GM21825 (cell line): ENCODE measurements around the gene SPRR1A.

ENCODE experiments used
- ATAC-seq: cut with Tn5 transposase; IDR thresholded peaks from one replicate; pipeline ENCODE4 v1.9.1; 2021; ENCODE audit warnings: mild to moderate bottlenecking, moderate library complexity; ENCODE audit not compliant: unreplicated experiment

Gene SPRR1A, protein sequence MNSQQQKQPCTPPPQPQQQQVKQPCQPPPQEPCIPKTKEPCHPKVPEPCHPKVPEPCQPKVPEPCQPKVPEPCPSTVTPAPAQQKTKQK

DNA sequence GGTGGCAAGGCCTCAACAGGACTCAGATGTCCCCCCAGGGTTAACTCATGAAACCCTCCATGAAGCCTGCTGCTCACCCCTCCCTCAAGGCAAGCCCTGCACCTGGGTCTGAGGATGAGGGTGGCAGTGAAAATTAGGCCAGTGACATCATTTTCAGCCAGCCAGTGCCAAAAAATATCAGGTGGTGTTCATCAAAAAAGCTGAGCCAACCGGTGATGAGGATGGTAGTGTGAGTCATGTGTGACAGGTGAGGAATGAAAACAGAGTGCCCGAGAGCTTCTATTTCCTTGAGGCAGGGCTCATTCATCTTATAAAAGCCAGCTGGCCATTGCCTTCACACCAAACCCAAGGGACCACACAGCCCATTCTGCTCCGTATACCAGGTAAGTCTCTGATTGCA lies at the start of gene SPRR1A:
TSS of gene SPRR1A (plus strand) at position 339 of the 400 bp plus-strand sequence. CDS start 1,150 bp downstream, outside the sequence.
- ATAC-seq, result no peak

DNA sequence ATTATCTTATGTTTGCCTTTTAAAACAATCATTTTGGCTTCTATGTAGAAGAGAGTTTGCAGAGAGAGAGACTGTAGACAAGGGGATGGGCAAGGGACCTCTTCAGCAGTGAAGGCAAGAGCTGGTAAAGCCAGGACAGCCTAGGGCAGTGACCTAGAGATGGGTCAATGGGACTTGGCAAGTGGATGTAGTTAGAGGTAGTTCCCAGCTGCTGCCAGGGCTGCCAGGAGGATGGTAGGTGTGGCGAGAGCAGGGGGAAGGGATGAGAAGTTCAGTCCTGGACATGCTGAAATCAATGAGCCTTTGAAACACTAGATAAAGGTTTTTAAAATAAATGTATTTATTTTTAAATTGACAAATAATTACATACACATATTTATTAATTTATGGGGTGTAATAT lies 43.3 kb upstream of the SPRR1A start:
- no peak for ATAC-seq

DNA sequence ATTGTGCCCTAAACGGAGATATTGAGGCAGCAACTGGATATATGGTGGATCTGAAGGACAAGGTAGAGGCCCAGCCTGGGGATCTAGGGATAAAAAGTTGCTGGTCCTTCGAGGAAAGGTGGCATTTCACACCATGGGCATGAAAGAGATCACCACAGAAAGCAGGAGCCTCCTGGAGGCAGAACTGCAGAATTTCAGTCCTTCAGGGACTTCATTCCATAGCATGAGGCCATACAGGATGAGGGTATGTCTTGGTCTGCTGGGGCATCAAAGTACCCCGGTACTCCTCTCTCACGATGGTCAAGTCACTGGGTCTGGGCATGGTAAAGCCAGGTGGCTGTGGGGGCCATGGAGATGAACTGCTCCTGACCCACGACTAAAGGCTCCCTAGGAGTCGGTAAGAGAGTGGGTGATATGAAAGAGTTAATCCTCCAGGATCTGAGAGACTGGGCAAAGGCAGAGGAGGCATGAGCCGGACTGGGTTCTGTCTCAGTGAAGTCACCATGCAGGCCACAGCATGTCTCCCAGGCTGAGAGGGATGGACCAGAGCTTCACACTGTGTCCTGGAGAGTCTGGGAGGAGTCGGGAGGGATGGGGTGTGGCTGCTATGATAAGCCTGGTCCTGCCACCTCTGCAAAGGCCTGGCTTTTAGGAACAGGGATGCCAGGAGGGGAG lies 42.7 kb upstream of the SPRR1A start:
- no peak for ATAC-seq

DNA sequence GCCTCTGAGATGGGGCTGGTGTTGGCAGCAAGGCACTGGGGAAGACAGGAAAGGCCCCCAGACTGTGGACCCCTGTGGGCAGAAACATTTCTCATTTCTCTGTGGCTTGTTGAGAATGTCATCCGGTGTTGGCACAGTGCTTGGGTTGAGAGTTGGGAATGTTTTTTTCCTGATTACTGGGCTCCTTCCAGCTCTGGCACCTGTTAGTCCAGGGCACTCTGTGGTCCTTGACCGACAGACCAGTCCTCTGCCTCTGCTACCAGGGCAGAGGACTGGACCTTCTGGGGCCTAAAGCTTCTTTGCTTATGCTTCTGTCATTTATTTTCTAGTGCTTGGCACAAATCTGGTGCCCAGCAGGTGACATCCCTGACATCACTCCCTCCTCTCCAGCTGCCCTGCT lies 41.7 kb upstream of the SPRR1A start:
- ATAC-seq, result no peak

DNA sequence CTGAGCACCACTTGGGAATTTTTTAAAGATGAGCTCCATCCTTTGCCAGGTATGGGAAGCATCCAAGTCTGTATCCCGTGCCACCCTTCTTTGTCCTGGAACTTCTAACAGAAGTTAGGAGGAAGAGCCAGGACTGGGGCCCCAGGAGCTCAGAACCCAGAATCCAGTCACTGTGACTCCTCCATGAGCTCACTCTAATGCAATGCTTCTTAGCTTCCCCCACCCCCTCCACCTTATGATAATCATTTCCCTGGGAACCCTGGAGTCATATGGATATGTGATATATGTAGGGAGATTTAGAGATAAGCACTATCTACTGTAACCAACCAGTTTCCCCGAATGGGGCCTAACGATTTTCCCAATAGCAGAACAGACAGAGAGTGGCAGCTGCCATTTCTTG lies 37.6 kb upstream of the SPRR1A start:
- no peak for ATAC-seq

DNA sequence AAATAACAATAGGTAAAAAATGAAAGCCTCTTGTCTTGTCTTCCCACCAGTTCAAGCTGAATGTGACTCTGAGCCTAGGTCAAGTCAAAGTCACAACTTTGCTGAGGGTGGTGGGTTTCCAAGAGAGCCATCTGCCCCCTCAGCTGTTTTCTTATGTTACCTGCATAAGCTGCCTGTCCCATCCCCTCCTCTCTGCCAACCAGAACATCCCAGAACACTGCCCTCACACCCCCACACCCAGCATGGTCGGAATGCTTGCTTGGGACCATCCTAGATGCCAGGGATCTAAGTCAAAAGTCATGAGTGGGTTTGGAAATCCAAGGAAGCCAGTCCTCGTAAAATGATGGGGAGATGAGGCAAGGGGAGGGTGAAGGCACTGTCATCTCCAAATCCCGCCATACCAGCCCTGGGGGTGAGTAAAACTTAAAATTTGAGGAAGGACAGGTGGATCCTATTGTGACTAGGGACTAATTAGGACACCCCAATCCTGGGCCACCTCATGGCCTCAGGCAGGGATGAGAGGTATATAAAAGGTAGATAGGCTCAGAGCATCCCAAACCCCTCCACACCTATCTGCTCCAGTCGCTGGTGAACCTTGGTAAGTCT lies 37.1 kb upstream of the SPRR1A start, which contains the start of gene SPRR5:
TSS of gene SPRR5 (plus strand) at position 556 of the 606 bp plus-strand sequence. CDS start 1,349 bp downstream, outside the sequence.
- ATAC-seq, result no peak

DNA sequence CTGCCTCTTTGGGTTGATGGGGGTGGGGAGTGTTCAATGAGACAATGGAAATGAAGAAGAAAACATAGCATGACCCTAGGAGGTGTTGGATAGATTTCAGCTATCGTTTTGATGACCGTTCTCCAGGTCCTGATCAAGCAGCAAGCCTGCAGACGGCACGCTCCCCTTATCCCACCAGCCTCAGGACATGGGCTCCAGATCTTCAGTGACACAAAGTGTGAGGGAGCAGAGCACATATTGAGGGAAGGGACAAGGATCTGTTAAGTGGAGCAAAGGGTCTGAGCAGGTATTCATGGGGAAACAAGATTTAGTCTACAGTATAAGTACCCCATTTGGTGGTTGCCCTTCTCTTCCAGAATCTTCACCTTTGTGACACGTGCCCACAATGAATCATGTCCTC lies 32.2 kb upstream of the SPRR1A start:
- ATAC-seq, result no peak

DNA sequence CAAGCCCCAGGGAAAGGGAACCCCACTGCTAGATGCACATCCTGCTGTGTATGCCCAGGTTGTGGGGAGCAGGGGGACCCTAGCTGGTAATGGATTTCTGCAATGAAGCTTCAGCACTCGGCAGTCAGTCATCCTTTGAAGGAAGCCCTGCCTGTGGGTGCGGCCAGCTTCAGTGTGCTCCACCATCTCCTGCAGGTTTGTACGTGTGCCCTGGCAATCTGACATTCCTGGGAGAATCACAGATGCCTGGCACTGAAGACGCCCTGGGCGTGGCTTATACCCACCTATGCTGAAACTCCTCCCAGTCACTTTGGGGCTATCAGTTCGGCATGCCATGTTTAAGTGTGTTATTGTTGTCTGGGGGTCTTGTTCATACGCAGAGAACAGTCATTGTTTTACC lies 30.1 kb upstream of the SPRR1A start:
- ATAC-seq, result no peak

DNA sequence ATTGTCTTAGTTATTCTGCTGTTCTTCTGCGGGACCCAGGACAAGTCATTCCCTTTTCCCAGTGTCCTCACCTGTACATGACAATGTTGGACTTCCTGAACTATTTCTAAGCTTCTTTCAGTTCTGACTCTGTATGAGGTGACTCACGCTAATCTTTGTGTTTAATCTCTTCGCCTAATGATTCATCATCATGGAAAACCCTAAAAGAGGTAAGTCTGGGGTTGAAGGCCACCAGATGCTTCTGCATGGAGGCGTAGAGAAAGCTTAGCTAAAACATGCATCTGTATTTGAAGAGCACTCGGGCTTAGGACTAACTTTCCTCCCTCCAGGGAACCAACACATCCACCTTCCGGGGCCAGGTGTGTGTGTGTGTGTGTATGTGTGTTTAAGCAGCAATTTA lies 29.4 kb upstream of the SPRR1A start:
- ATAC-seq, result no peak

DNA sequence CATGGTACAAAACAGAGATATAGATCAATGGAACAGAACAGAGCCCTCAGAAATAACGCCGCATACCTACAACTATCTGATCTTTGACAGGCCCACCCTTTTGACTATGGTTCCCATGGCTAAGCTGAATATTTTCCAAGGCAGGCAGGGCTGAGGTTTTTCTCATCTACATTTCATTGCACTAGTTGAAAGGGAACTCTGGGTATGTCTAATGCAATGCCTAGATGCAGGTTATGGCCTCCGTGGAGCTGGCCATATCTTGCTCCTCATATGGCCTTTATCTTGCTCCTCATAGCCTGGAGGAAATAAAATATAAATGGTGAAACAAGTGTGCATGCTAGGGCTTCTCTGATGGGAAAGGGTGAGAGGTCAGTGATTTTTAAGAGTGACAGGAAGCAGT lies 26.3 kb upstream of the SPRR1A start:
- no peak for ATAC-seq

DNA sequence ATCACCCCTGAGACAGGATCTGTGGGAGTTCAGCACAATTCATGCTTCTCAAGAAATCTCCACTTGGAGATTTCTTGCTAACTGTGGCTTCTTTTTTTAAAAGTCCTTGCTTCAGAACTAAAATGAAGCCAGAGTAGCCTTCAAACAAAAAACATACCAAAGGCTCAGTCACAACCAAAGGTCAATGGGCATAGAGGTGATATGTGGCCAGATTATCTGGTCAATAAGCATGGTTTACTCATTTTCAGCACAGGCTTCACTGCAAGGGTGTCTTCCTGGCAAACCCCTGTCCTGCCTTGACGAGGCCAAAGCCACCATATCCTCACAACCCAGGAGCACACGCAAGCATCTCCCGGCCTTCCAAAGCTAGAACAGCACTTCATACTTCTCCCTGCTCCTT lies 24.6 kb upstream of the SPRR1A start:
- ATAC-seq, result no peak

DNA sequence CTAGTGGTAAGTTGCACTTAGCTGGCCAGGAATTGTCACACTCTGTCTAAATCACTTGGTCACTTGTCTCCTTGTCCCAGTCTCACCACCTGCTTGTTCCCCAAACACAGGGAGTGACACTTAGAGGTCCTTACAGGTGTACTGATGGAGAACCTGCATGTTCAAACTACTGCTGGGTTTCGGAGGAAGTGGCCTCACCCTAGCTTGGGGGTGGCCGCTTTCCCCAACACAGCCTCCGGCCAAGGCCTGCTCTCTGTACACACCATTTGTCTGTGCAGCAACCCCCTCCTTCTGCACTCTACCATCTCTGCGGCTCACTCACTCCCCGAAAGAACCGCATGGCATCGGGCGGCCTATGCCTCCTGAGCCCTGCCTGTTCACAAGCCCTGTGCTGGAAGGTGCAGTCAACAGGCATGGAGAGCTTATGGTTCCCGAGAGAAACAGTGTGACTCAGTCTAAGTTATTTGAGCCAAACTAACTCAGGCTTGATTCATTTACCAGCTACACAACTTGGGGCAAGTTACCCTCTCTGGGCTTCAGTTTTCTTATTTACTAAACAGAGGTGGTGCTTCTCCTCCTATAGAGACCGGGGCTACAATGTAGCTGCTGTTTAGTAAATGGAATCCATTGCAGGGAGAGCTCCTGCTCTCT lies 24.0 kb upstream of the SPRR1A start:
- no peak for ATAC-seq

DNA sequence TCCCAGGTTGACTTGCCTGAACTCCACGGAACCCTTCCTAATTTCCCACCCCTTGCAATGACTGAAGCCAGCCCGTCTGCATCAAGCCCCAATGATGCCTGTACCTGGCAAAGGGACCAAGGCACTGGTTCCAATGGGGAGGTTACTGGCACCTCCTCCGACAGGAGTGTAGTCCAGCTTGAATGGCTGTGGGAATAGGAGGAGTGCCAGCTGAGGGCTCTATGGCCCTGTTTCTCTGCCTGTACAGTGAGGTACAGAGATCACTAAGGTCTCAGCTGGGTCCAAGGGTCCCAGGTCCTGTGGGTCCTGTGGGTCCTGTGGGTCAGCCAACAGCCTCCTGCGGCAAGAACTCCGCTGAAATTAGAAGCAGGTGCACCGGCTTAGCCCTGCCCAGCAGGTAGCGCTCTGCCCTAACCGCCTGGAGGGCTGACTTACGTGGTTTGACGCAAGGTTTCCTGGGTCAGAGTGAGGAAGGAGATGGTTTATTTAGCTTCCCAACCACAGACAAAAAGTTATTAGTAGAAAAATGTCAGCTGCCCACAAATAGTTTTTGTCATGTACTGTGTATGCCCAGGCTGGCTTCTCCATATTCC lies 23.3 kb upstream of the SPRR1A start:
- no peak for ATAC-seq

DNA sequence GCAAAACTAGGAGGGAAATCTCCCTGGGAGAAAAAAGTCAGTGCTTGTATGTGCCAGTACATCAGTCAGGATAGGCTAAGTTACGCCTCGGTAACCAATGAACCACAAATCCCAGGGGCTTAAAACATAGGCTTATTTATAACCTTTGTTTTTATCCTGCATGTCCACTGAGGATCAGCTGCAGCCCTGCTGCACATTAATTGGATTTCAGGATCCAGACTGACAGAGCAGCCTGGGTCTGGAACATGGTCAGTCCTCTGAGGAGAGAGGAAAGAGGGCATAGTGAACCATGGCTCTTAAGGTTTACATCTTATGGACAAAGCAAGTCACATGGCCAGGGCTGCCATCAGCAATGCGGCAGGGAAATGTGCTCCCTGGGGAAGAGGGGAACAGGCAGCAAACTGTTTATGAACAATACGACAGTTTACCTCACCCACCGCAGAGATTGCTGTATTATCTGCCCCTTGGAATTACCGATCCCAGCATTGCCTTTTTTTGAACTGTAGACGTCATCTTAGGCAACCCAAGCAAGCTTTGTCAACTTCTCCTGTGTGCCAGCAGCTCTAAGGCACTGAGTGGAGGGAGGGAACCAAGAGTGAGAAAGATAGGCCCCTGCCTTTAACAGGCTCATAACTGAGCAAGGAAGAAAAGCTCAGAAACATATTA lies 22.5 kb upstream of the SPRR1A start:
- ATAC-seq, result no peak

DNA sequence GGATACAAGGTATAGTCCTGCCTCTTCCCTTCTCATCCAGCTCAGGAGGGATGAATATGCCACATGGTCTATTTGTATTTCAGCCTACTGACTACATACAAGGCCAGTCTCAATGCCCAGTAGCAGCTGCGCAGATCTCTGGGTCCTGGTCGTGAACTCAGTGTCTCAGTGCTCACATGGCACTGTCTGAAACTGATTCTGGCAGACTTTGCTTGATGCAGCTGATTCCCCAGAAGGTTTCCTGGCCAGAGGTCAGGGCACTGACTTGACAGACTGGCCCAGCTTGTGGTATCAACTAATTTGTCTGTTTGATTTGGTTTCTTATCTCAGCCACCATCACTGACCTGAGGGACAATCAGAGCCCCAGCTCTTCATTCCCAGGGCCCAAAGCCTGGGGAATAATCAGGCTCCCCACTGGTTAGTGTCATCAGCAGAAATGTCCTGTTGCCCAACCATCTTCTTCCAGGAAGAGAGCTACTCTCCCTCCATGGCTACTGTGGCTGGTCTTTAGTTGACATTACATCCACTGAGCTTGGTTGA lies 20.9 kb upstream of the SPRR1A start:
- no peak for ATAC-seq

DNA sequence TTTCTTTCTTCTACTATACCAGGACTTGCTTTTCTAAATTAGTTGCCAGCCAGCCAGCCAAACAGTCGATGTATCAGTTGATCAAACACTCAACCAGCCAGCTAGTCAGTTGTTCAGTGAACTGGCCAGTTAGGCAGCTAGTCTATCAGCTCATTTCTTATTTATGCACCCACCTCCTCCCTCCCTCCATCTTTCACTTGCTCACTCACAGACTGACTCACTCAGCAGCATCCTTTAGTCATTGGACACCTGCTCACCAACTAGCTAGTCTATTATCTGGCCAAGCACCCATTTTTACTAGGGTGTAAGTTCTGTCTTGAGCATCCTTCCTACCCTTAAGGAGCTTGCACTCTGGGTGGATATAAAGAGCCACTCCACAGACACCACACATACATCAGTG lies 19.3 kb upstream of the SPRR1A start:
- ATAC-seq, result no peak

DNA sequence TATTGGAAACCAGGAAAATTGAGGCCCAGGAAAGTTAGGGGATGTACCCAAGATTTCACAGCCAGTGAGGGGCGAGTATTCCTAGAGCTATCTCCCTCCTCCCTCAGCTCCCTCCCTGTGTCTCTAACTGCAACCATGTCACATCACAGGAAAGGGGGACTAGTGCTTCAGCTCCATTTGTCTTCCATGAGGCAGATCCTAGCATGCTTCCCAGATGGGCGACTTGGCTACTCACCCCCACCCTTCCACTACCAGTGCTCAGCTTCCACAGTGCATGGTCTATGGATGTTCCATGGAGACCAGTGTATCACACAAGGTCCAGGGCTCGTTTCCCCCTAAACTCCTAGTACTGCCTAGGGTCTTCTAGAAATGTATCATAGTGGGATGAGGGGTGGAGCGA lies 18.0 kb upstream of the SPRR1A start:
- no peak for ATAC-seq

DNA sequence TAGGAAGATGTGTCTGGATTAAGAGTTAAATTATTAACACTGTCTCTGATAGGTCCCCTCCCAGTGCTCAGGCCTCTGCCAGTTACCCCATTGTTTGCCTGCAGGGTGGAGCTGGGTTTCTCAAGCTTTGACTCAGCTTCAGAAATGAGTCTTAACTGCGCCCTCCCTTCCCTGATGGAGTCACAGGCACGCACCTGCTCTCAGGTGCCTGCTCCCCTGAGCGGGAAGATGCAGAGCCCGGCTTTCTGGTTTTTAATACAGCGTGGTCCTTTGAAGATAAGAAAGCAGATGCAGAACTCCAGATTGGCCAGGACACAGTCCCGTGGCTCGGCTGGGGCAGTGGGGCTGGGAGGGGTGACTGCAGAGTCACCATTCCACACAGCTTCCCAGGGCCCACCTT lies 16.7 kb upstream of the SPRR1A start:
- ATAC-seq, result no peak

DNA sequence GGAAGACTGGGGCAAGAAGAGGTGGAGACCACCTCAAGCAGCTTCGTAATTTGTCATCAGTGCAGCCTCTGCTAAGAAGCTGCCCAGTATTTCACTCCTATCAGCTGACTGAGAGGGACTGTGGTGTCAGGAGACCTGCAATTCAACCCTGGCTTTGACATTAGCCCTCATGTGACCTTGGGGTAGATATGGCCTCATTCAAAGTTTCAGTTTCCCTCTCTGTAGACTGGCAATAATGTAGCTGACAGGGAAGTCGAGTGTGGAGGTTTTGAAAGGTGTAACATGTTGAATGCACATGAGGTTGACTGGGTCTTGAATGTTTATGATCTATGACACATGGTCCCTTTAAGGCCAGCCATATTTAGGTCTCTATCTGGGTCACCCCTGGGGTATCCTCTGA lies 15.6 kb upstream of the SPRR1A start:
- peak; percentile 88 for ATAC-seq

DNA sequence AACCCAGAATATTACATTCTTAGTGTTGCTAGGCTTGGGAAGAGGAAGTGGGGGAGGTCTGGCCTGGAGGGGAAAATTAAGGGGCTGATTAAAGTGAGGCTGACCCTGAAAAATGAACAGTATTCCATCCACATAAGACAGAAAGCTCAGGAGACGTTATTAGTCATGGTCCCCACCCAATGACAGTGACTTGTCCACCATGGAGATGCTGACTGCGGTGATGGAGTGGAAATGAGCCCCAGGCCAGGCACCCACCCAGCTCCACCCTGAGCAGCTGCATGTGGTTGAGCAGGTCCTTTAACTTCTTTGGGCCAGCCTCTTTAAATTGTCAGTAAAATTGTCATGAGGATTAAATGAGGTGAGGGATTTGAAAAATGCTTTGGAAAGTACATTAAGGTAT lies 14.8 kb upstream of the SPRR1A start:
- no peak for ATAC-seq

DNA sequence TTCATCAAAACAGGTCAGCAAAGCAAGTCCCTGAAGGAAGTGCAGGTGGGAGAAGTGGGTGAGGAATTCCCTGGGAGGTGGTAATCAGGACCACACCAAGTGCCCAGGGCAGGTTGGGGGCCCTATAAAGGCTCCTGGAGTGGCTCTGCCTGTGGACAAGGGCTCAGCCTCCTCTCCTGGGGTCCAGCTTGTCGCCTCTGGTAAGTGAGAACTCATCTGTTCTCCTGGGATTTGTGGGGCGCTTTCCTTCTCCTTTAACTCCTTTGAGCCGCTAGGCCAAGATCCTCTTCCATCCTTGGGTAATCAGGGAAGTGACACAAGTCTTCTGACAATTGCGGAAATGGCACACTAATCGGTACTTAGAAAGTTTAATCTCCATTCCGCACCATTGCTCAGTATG lies 13.4 kb upstream of the SPRR1A start, which contains the start of gene SPRR4:
TSS of gene SPRR4 (plus strand) at position 154 of the 400 bp plus-strand sequence. CDS start 1,243 bp downstream, outside the sequence.
- no peak for ATAC-seq
